Measurements from ENCODE around the gene LIG1.

GRCh38 chr19:48158210-48158790 lies 11.8 kb downstream of the LIG1 start:
- TF ChIP-seq, protein P1, sequence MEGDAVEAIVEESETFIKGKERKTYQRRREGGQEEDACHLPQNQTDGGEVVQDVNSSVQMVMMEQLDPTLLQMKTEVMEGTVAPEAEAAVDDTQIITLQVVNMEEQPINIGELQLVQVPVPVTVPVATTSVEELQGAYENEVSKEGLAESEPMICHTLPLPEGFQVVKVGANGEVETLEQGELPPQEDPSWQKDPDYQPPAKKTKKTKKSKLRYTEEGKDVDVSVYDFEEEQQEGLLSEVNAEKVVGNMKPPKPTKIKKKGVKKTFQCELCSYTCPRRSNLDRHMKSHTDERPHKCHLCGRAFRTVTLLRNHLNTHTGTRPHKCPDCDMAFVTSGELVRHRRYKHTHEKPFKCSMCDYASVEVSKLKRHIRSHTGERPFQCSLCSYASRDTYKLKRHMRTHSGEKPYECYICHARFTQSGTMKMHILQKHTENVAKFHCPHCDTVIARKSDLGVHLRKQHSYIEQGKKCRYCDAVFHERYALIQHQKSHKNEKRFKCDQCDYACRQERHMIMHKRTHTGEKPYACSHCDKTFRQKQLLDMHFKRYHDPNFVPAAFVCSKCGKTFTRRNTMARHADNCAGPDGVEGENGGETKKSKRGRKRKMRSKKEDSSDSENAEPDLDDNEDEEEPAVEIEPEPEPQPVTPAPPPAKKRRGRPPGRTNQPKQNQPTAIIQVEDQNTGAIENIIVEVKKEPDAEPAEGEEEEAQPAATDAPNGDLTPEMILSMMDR (IDR thresholded peaks at IDR 0.05) = no peak
- no peak for TF ChIP-seq POLR2A (IDR thresholded peaks at IDR 0.05)
